Measurements from ENCODE around the gene SORBS2.

SORBS2 gene

DNA sequence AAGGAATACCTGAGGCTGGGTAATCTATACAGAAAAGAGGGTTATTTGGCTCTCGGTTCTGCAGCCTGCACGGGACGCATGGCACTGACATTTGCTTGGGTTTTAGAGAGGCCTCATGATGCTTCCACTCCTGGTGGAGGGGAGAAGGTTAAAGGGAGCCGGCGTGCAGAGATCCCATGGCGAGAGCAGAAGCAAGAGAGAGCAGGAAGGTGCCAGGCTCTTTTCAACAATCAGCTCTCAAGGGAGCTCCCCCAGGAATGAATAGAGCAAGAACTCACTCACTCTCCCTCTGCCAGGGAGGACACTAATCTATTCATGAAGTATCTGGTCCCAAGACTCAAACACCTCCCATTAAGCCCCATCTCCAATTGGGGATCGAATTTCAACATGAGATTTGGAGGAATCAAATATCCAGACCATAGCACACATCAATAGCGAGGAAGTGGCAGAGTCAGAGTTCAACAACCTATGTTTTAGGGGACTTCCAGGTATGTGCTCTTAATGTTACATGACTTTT is 109.8 kb downstream of the SORBS2 start:
- Mint-ChIP-seq H3K27ac (no peak overlapping the region), H3K27me3 (ENCODE audit: low read depth) (peaks cover 4% of the 10 kb centered on the region), H3K4me3 (no peak overlapping the region), H3K4me1 (no peaks in the 10 kb centered on the region), H3K36me3 (ENCODE audit: low read depth) (peaks cover 9% of the 10 kb centered on the region), H3K9me3 (peaks cover 11% of the 10 kb centered on the region)
- TF ChIP-seq, protein P1, sequence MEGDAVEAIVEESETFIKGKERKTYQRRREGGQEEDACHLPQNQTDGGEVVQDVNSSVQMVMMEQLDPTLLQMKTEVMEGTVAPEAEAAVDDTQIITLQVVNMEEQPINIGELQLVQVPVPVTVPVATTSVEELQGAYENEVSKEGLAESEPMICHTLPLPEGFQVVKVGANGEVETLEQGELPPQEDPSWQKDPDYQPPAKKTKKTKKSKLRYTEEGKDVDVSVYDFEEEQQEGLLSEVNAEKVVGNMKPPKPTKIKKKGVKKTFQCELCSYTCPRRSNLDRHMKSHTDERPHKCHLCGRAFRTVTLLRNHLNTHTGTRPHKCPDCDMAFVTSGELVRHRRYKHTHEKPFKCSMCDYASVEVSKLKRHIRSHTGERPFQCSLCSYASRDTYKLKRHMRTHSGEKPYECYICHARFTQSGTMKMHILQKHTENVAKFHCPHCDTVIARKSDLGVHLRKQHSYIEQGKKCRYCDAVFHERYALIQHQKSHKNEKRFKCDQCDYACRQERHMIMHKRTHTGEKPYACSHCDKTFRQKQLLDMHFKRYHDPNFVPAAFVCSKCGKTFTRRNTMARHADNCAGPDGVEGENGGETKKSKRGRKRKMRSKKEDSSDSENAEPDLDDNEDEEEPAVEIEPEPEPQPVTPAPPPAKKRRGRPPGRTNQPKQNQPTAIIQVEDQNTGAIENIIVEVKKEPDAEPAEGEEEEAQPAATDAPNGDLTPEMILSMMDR (IDR thresholded peaks at IDR 0.05; ENCODE audit: unreplicated experiment in 3 of 3), result no peak

DNA sequence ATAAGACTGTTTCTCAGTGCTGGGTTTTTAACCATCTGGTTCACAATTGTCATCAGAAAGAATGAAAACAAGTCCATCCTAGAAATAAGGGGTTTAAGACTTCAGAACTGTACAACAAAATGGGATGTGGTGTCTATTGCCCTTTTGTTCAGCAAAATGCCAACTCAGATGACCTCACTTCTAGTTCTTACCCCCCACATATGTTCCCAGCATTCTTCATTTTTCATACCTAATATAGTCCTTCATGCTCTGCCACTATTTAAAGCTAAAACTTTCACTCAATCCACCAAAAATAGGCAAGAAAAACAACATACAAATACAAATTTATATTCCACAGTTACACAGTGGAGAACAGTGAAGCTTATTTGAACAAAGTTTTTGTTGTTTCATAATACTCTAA is 111.4 kb downstream of the SORBS2 start:
- Mint-ChIP-seq H3K27me3 (ENCODE audit: low read depth) (peaks cover 4% of the 10 kb centered on the region), H3K4me1 (no peaks in the 10 kb centered on the region), H3K4me3 (no peak overlapping the region), H3K27ac (no peak overlapping the region), H3K9me3 (peaks cover 5% of the 10 kb centered on the region), H3K36me3 (ENCODE audit: low read depth) (peaks cover 6% of the 10 kb centered on the region)
- TF ChIP-seq, protein P1 (IDR thresholded peaks at IDR 0.05; ENCODE audit: unreplicated experiment in 3 of 3), result no peak

DNA sequence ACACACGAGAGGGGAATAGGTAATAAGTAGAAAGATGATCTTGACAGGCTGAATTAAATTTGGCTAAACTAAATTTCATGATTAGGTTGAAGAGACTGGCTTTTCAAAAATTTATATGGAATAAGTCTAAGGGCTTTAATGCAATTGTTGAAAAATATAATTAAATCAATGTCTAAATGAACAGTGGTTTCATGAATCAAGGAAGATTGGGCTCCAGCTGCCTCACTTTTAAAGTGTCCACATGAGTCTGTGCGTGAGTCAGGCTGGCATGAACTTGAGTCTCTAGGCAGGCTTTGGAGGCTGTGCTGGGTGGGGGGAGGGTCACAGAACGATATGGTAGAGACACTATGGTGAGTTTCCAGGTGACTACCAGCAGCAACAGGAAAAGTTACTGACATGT is 111.9 kb downstream of the SORBS2 start:
- Mint-ChIP-seq H3K36me3 (ENCODE audit: low read depth) (peaks cover 6% of the 10 kb centered on the region), H3K4me1 (no peaks in the 10 kb centered on the region), H3K27ac (no peak overlapping the region), H3K27me3 (ENCODE audit: low read depth) (peaks cover 4% of the 10 kb centered on the region), H3K9me3 (peaks cover 4% of the 10 kb centered on the region), H3K4me3 (no peak overlapping the region)
- TF ChIP-seq, protein P1 (IDR thresholded peaks at IDR 0.05; ENCODE audit: unreplicated experiment in 3 of 3), result no peak

DNA sequence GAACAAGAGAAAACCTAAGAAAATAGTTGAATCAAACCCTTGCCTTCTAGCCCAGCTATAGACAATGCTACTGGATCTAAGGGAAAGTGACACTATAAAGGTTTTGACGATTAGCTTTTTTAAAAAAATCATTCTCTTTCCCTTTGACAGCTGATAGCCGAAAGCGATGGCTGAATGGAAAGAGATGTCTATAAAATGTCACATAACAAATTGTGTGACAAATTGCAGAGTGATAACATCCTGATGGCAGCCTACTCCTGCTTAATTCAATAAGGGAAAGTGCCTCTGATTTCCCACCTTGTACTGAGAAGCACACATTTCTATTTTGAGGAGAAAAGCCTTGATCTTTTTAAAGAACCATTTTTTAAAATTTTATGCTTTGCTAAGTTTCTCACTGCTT is 114.5 kb downstream of the SORBS2 start:
- H3K36me3 Mint-ChIP-seq (ENCODE audit: low read depth), result no peaks in the 10 kb centered on the region
- peaks cover 4% of the 10 kb centered on the region for H3K27me3 Mint-ChIP-seq (ENCODE audit: low read depth)
- H3K9me3 Mint-ChIP-seq, result no peaks in the 10 kb centered on the region
- no peak overlapping the region for H3K27ac Mint-ChIP-seq
- H3K4me1 Mint-ChIP-seq, result no peaks in the 10 kb centered on the region
- no peak overlapping the region for H3K4me3 Mint-ChIP-seq
- TF ChIP-seq, protein P1 (IDR thresholded peaks at IDR 0.05; ENCODE audit: unreplicated experiment in 3 of 3), result no peak

DNA sequence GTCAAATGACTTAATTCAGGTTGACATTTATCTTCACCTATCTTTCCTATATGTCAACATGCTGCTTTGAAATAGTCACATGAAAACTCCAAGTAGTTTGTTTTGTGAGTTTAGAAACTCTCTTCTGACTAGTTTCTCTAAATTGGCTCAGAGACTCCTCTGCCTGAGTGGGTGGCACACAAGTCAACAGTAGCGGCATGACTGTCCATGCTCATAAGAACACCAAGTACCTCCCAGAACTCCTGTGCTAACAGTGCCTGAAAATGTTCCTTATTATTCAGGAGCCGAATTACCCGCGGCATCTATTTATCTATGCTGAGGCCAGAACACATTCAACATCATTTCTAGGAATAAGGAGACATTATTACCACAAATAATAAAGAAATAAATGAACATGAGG is 116.3 kb downstream of the SORBS2 start:
- Mint-ChIP-seq H3K4me3 (no peak overlapping the region), H3K9me3 (no peaks in the 10 kb centered on the region), H3K4me1 (no peaks in the 10 kb centered on the region), H3K36me3 (ENCODE audit: low read depth) (no peaks in the 10 kb centered on the region), H3K27me3 (ENCODE audit: low read depth) (peaks cover 4% of the 10 kb centered on the region), H3K27ac (no peak overlapping the region)
- TF ChIP-seq, protein P1 (IDR thresholded peaks at IDR 0.05; ENCODE audit: unreplicated experiment in 3 of 3), result no peak

DNA sequence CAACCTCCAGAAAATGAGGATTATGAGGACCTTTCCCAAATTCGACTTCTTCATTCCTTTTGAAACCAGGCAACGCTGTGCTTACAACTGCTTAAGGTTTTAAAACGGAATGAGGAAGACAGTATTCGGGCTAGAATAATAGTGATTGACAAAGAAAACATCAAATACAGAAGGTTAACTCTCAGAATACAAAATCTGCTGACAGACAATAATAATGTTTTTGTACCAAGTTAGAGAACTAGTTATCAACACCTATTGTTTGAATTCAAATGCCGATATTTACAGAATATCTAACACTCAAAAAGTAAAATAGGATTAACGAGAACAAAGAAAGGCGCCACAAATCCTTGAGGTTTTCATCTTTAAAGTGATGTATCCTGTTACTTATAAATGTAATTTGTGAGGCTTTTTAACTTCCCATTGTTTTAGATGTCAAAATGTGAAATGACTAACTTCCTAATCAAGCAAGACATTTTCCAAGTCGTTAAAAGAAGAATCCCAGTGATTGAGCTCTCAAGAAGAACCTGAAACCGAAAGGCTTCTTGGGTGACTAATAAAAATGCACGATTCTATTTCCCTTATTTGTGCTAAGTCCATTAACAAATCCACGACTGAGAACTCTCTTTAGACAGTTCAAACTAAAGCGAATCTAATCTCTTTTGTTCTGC is 118.3 kb downstream of the SORBS2 start:
- Mint-ChIP-seq H3K27me3 (ENCODE audit: low read depth) (peaks cover 4% of the 10 kb centered on the region), H3K36me3 (ENCODE audit: low read depth) (no peaks in the 10 kb centered on the region), H3K4me1 (no peaks in the 10 kb centered on the region), H3K4me3 (no peak overlapping the region), H3K9me3 (no peaks in the 10 kb centered on the region), H3K27ac (no peak overlapping the region)
- TF ChIP-seq, protein P1 (IDR thresholded peaks at IDR 0.05; ENCODE audit: unreplicated experiment in 3 of 3), result no peak

Data from nephron (organoid).